ENCODE results near the gene ZNF664. TPM values are rescaled to one million over a fixed set of nuclear protein-coding genes. Genes with fewer than 3 reads are reported as not detected.

The ZNF664 gene
- total RNA-seq, 2 experiments from 2014 or later, result 45.9 to 50.4 TPM

- POLR2A ChIA-PET, result no interaction called here
- H3K36me3 Mint-ChIP-seq, result peaks cover under 1% of the 10 kb centered on the region
- H3K4me1 Mint-ChIP-seq, result peaks cover 2% of the 10 kb centered on the region
- ATAC-seq (ENCODE audit: low read depth) (no peak), DNase-seq (no peak)
- H3K27ac Mint-ChIP-seq, result no peak overlapping the region
- no peaks in the 10 kb centered on the region for H3K9me3 Mint-ChIP-seq
- H3K27me3 Mint-ChIP-seq, result peaks cover 4% of the 10 kb centered on the region
- no peak overlapping the region for H3K4me3 Mint-ChIP-seq
Measured at GRCh38 chr12:124020514-124020949, 47.5 kb downstream of the ZNF664 start.

GRCh38 chr12:124021007-124021406, 48.0 kb downstream of the ZNF664 start:
- no peak overlapping the region for H3K27ac Mint-ChIP-seq

GRCh38 chr12:124022161-124022560, 49.1 kb downstream of the ZNF664 start:
- Mint-ChIP-seq H3K27me3 (peaks cover 4% of the 10 kb centered on the region), H3K9me3 (no peaks in the 10 kb centered on the region), H3K36me3 (peaks cover 2% of the 10 kb centered on the region), H3K4me1 (peaks cover 2% of the 10 kb centered on the region), H3K27ac (no peak overlapping the region), H3K4me3 (no peak overlapping the region)
- POLR2A ChIA-PET, result no interaction called here
- DNase-seq, result no peak
- ATAC-seq (ENCODE audit: low read depth), result no peak

More at GRCh38 chr12:124021007-124021406, 48.0 kb downstream of the ZNF664 start:
- H3K36me3 Mint-ChIP-seq, result peaks cover 2% of the 10 kb centered on the region
- H3K4me3 Mint-ChIP-seq, result no peak overlapping the region
- POLR2A ChIA-PET, result no interaction called here
- no peak for ATAC-seq (ENCODE audit: low read depth)
- no peaks in the 10 kb centered on the region for H3K9me3 Mint-ChIP-seq
- H3K4me1 Mint-ChIP-seq, result peaks cover 2% of the 10 kb centered on the region
- H3K27me3 Mint-ChIP-seq, result peaks cover 4% of the 10 kb centered on the region
- DNase-seq, result no peak

- POLR2A ChIA-PET, result no interaction called here
- ATAC-seq (ENCODE audit: low read depth), result no peak
- H3K4me3 Mint-ChIP-seq, result no peak overlapping the region
- peaks cover 2% of the 10 kb centered on the region for H3K27me3 Mint-ChIP-seq
- H3K36me3 Mint-ChIP-seq, result peaks cover 2% of the 10 kb centered on the region
- no peak for DNase-seq
- no peaks in the 10 kb centered on the region for H3K9me3 Mint-ChIP-seq
- peaks cover 5% of the 10 kb centered on the region for H3K4me1 Mint-ChIP-seq
- no peak overlapping the region for H3K27ac Mint-ChIP-seq
Measured at GRCh38 chr12:124024263-124024678, 51.3 kb downstream of the ZNF664 start.

- Mint-ChIP-seq H3K9me3 (no peaks in the 10 kb centered on the region), H3K27ac (no peak overlapping the region), H3K36me3 (peaks cover 2% of the 10 kb centered on the region), H3K4me1 (peaks cover 5% of the 10 kb centered on the region), H3K27me3 (no peaks in the 10 kb centered on the region), H3K4me3 (no peak overlapping the region)
- ATAC-seq (ENCODE audit: low read depth) (no peak), DNase-seq (no peak)
- POLR2A ChIA-PET, result no interaction called here
Measured at GRCh38 chr12:124024776-124025175, 51.8 kb downstream of the ZNF664 start.

GRCh38 chr12:124025661-124026060, 52.6 kb downstream of the ZNF664 start:
- POLR2A ChIA-PET, result no interaction called here
- H3K4me3 Mint-ChIP-seq, result no peak overlapping the region
- ATAC-seq (ENCODE audit: low read depth), result no peak

GRCh38 chr12:124026755-124027745, 54.0 kb downstream of the ZNF664 start:
- ATAC-seq (ENCODE audit: low read depth), result no peak
- no peak for DNase-seq
- Mint-ChIP-seq H3K27me3 (peaks cover 4% of the 10 kb centered on the region), H3K9me3 (no peaks in the 10 kb centered on the region), H3K4me3 (no peak overlapping the region), H3K4me1 (peaks cover 5% of the 10 kb centered on the region), H3K36me3 (peaks cover 2% of the 10 kb centered on the region), H3K27ac (no peak overlapping the region)
- POLR2A ChIA-PET, result no interaction called here

More at GRCh38 chr12:124025661-124026060, 52.6 kb downstream of the ZNF664 start:
- no peaks in the 10 kb centered on the region for H3K9me3 Mint-ChIP-seq
- no peak for DNase-seq
- H3K27me3 Mint-ChIP-seq, result peaks cover 3% of the 10 kb centered on the region
- H3K36me3 Mint-ChIP-seq, result peaks cover 2% of the 10 kb centered on the region
- H3K4me1 Mint-ChIP-seq, result peaks cover 5% of the 10 kb centered on the region
- H3K27ac Mint-ChIP-seq, result no peak overlapping the region

GRCh38 chr12:124027753-124028554, 54.9 kb downstream of the ZNF664 start:
- POLR2A ChIA-PET, result no interaction called here
- H3K4me3 Mint-ChIP-seq, result no peak overlapping the region
- H3K4me1 Mint-ChIP-seq, result peaks cover 5% of the 10 kb centered on the region
- peaks cover 2% of the 10 kb centered on the region for H3K36me3 Mint-ChIP-seq
- H3K27me3 Mint-ChIP-seq, result peaks cover 4% of the 10 kb centered on the region
- H3K9me3 Mint-ChIP-seq, result no peaks in the 10 kb centered on the region
- ATAC-seq (ENCODE audit: low read depth) (no peak), DNase-seq (no peak)
- no peak overlapping the region for H3K27ac Mint-ChIP-seq

- no peak overlapping the region for H3K4me3 Mint-ChIP-seq
- peaks cover 2% of the 10 kb centered on the region for H3K36me3 Mint-ChIP-seq
- no peaks in the 10 kb centered on the region for H3K9me3 Mint-ChIP-seq
- H3K27me3 Mint-ChIP-seq, result peaks cover 4% of the 10 kb centered on the region
- POLR2A ChIA-PET, result no interaction called here
- no peak for ATAC-seq (ENCODE audit: low read depth)
- DNase-seq, result no peak
- no peak overlapping the region for H3K27ac Mint-ChIP-seq
- peaks cover 5% of the 10 kb centered on the region for H3K4me1 Mint-ChIP-seq
Measured at GRCh38 chr12:124028555-124028925, 55.5 kb downstream of the ZNF664 start.

GRCh38 chr12:124030008-124030407, 57.0 kb downstream of the ZNF664 start:
- H3K27ac Mint-ChIP-seq, result no peak overlapping the region
- peaks cover 6% of the 10 kb centered on the region for H3K27me3 Mint-ChIP-seq
- no peak for DNase-seq
- POLR2A ChIA-PET, result no interaction called here
- H3K36me3 Mint-ChIP-seq, result peaks cover 2% of the 10 kb centered on the region
- ATAC-seq (ENCODE audit: low read depth), result no peak
- H3K4me1 Mint-ChIP-seq, result peaks cover 3% of the 10 kb centered on the region
- no peak overlapping the region for H3K4me3 Mint-ChIP-seq
- H3K9me3 Mint-ChIP-seq, result no peaks in the 10 kb centered on the region

- H3K9me3 Mint-ChIP-seq, result no peaks in the 10 kb centered on the region
- no peak overlapping the region for H3K27ac Mint-ChIP-seq
- peaks cover 2% of the 10 kb centered on the region for H3K36me3 Mint-ChIP-seq
- no peak overlapping the region for H3K4me3 Mint-ChIP-seq
- POLR2A ChIA-PET, result no interaction called here
- peaks cover 6% of the 10 kb centered on the region for H3K27me3 Mint-ChIP-seq
- ATAC-seq (ENCODE audit: low read depth), result no peak
- peaks cover 3% of the 10 kb centered on the region for H3K4me1 Mint-ChIP-seq
- no peak for DNase-seq
Measured at GRCh38 chr12:124030510-124030909, 57.5 kb downstream of the ZNF664 start.

- no peak for ATAC-seq (ENCODE audit: low read depth)
- no peaks in the 10 kb centered on the region for H3K36me3 Mint-ChIP-seq
- no peak overlapping the region for H3K4me3 Mint-ChIP-seq
- DNase-seq, result no peak
- H3K4me1 Mint-ChIP-seq, result peaks cover 3% of the 10 kb centered on the region
- no peaks in the 10 kb centered on the region for H3K9me3 Mint-ChIP-seq
- H3K27ac Mint-ChIP-seq, result no peak overlapping the region
- POLR2A ChIA-PET, result no interaction called here
- peaks cover 6% of the 10 kb centered on the region for H3K27me3 Mint-ChIP-seq
Measured at GRCh38 chr12:124031058-124031457, 58.0 kb downstream of the ZNF664 start.

GRCh38 chr12:124032265-124032886, 59.4 kb downstream of the ZNF664 start:
- DNase-seq (no peak), ATAC-seq (ENCODE audit: low read depth) (no peak)
- POLR2A ChIA-PET, result interaction anchor here (0.7 kb wide), 1 partner anchor 512 kb away, joined by 3 read pairs; no protein-coding TSS in a partner anchor
- no peaks in the 10 kb centered on the region for H3K9me3 Mint-ChIP-seq
- H3K36me3 Mint-ChIP-seq, result no peaks in the 10 kb centered on the region
- peaks cover 7% of the 10 kb centered on the region for H3K4me1 Mint-ChIP-seq
- no peak overlapping the region for H3K27ac Mint-ChIP-seq
- peaks cover 14% of the 10 kb centered on the region for H3K27me3 Mint-ChIP-seq
- H3K4me3 Mint-ChIP-seq, result no peak overlapping the region
